ENCODE measurements around the gene CD24.

- no peak for TF ChIP-seq CTCF (conservative IDR thresholded peaks at IDR 0.05; ENCODE audit: low read depth, low read length)
- TF ChIP-seq EZH2phosphoT487 (IDR thresholded peaks at IDR 0.05; ENCODE audit: borderline replicate concordance, low read length), result no peak
Measured at GRCh38 chr6:106964954-106965353, 9.6 kb downstream of the CD24 start.

Measured in PC-3 (cell line).